Germinal center (tissue), 1 donor: ENCODE results near the gene FSD2.
"Not testable (repeated sequence)": the region's sequence is repeated elsewhere in the genome, so short reads cannot be mapped to it uniquely, and the experiment has no call there.

ENCODE experiments used
- DNase-seq: peaks from one replicate; pipeline ENCODE4 v3.0.0; 2012; ENCODE audit warnings: mixed read lengths, low spot score

The FSD2 gene

GRCh38 chr15:82731527-82731926 lies 74.3 kb downstream of the FSD2 start:
- no peak for DNase-seq

DNA sequence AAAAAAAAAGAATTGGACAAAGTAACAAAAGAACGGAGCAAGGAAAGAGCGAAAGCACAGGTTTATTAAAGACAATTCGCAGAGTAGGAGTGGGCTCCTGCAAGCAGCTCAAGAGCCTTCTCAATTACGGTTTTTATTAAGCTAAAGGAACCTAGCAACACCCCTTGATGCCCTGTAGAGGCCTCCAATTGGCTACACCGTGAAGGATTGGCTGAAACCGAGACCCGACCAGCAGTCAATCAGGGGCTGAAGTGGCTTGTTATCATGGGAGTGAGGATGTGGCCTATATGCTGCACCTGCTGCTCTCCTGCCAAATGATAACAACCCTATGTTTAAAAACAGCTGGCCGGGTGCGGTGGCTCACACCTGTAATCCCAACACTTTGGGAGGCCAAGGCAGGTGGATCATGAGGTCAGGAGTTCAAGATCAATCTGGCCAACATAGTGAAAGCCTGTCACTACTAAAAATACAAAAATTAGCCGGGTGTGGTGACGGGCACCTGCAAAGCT lies 75.8 kb downstream of the FSD2 start:
- no peak for DNase-seq

GRCh38 chr15:82726816-82727215 lies 79.1 kb downstream of the FSD2 start:
- no peak for DNase-seq

DNA sequence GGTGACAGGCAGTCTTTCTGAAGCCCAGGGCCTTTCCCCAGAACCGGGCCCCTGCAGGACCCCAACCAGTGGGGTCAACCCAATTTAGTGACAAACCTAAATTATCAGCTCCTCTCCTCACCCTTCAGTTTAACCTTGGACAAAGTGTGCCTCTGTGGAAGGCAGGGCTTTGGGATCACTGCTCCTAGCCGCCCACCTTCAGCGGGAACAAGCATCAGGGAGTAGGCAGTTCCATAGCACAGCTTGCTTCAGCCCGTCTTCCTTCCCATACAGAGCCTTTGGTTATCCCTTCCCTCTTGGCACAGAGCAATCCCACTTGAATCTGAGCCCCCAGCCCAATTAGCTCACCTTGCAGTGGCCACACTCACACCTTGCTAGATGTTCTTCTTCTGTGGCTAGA lies 90.9 kb downstream of the FSD2 start:
- no peak for DNase-seq

DNA sequence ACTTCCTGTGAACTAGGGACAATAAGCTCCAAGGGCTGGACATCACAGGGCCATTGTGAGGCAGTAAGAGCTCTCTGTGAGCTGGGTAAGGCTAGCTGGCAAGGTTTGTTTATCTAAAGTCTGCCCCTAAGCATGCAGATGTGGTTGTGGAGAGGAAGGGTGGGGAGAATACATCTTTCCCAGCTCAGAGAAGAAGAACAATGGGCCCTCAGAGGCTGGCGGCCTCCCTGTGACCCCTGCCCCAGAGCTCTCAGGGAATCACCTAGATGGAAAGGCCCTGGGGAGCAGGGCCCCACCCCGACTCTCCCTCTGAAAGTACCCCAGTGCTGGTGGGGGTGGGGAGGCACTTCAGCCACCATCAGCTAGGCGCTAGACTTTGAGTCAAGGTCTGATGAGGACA lies 91.9 kb downstream of the FSD2 start:
- no peak for DNase-seq

GRCh38 chr15:82712036-82712435 lies 93.8 kb downstream of the FSD2 start:
- no peak for DNase-seq

- no peak for DNase-seq
These were observed 94.9 kb downstream of the FSD2 start for GRCh38 chr15:82710926-82711490.

GRCh38 chr15:82710208-82710555 lies 95.7 kb downstream of the FSD2 start:
- no peak for DNase-seq

- peak; percentile 92 for DNase-seq
These were observed 96.3 kb downstream of the FSD2 start, which contains the start of gene AP3B2 for GRCh38 chr15:82709421-82710207. Gene AP3B2, minus strand, starts transcription at chr15:82709875. Its CDS starts 169 bp downstream, at chr15:82709706.

DNA sequence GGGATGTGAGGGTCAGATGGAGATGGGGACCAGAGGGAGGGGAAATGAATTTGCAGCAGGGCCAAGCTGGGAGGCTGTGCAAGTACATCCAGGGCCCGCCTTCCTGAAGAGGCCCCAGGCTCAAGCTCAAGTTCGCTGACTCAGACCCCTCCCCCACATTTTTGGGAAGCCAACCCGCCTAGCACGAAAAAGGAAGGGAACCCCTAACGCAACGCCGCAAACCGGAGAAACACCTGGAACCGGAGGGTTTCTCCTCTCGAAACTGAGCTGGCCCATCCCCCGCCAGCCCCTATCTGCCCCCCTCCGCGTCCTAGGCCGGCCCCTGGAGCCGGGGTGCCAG lies 96.8 kb downstream of the FSD2 start:
- DNase-seq: no peak

DNA sequence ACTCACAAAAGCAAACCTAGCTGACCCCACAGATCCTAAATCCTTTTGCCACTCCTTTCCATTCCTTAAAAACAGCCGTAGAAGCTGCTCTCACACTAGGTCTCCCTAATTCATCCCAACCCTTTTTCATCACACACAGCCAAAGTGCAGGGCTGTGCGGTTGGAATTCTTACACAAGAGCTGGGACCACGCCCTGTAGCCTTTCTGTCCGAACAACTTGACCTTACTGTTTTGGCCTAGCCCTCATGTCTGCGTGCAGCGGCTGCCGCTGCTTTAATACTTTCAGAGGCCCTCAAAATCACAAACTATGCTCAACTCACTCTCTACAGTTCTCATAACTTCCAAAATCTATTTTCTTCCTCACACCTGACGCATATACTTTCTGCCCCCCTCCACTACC lies 100.0 kb downstream of the FSD2 start:
- DNase-seq: not testable (repeated sequence)
